ENCODE measurements around the gene BRSK1. TPM values are rescaled to one million over a fixed set of nuclear protein-coding genes. Genes with fewer than 3 reads are reported as not detected.

The BRSK1 gene
- polyA plus RNA-seq, 4 donors, result 0.22 to 3.5 (median 2.7) TPM

DNA sequence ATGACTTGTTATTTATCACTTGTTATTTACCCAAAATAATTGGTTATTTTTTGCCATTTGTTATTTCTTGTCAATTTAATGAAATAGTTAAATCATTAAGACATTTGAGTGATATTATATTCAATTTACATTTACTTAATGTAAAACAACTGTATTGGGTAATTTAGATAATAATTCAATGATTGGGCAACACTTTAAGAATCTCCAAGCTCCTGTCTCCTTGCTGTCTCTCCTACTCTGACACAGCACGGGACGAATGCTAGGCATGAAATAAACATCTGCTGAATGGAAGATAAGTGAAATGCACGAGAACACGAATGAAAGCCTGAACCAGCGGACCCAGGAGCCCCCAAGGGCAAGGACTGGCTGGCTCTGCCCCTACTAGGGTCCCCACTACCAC lies 19.3 kb upstream of the BRSK1 start:
- peaks cover 0 to 5% (median 0%) of the 10 kb centered on the region in 3 donors for H3K4me1 ChIP-seq (ENCODE audit: control insufficient read depth in 3 of 3, insufficient read depth in 2 of 3, low read depth in 1 of 3, low read length in 2 of 3)
- DNase-seq, result no peak
- no peak overlapping the region for H3K4me3 ChIP-seq (ENCODE audit: low read depth in 1 of 3, low read length in 3 of 3)
- WGBS, 3 donors, result 84 to 95% (median 90%) methylated on average over 5 of the region's 5 CpGs
- peaks cover 0 to 3% of the 10 kb centered on the region in 2 donors for H3K9me3 ChIP-seq (ENCODE audit: control insufficient read depth in 2 of 2, insufficient read depth in 1 of 2, low read depth in 1 of 2, low read length in 1 of 2)
- no peak for FAIRE-seq
- peaks cover 0 to 24% (median 0%) of the 10 kb centered on the region in 3 donors for H3K36me3 ChIP-seq (ENCODE audit: control insufficient read depth in 3 of 3, insufficient read depth in 2 of 3, low read depth in 1 of 3, low read length in 3 of 3)
- H3K27ac ChIP-seq (ENCODE audit: low read depth in 1 of 3, low read length in 2 of 3), result no peak overlapping the region
- no peaks in the 10 kb centered on the region for H3K27me3 ChIP-seq (ENCODE audit: control insufficient read depth in 3 of 3, insufficient read depth in 3 of 3, low read length in 3 of 3)

DNA sequence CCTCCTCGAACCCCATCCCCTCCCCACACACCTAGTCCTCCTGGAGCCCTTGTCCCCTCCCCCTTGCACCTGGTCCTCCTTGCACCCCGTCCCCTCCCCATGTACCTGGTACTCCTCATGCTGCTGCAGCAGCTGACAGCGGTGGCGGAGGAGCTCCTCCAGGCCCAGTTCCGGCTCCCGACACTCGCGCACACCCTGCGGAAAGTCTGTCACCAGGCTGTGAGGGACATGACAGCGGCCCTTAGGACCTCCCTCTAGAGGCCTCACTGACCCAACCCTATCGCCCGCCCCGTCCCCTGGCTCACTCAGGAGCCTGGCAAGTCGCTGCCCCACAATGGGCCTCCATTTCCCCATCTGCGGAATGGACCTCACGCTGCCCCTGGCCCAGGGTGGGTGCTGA lies 18.6 kb upstream of the BRSK1 start:
- 91 to 96% (median 93%) methylated on average over 16 of the region's 16 CpGs for WGBS, 3 donors
- Histone ChIP-seq H3K36me3 (ENCODE audit: control insufficient read depth in 3 of 3, insufficient read depth in 2 of 3, low read depth in 1 of 3, low read length in 3 of 3) (peaks cover 0 to 30% (median 0%) of the 10 kb centered on the region in 3 donors), H3K4me1 (ENCODE audit: control insufficient read depth in 3 of 3, insufficient read depth in 2 of 3, low read depth in 1 of 3, low read length in 2 of 3) (no peaks in the 10 kb centered on the region), H3K27me3 (ENCODE audit: control insufficient read depth in 3 of 3, insufficient read depth in 3 of 3, low read length in 3 of 3) (no peaks in the 10 kb centered on the region), H3K4me3 (ENCODE audit: low read depth in 1 of 3, low read length in 3 of 3) (no peak overlapping the region), H3K9me3 (ENCODE audit: control insufficient read depth in 2 of 2, insufficient read depth in 1 of 2, low read depth in 1 of 2, low read length in 1 of 2) (peaks cover 0 to 3% of the 10 kb centered on the region in 2 donors), H3K27ac (ENCODE audit: low read depth in 1 of 3, low read length in 2 of 3) (no peak overlapping the region)
- DNase-seq (no peak), FAIRE-seq (no peak)

DNA sequence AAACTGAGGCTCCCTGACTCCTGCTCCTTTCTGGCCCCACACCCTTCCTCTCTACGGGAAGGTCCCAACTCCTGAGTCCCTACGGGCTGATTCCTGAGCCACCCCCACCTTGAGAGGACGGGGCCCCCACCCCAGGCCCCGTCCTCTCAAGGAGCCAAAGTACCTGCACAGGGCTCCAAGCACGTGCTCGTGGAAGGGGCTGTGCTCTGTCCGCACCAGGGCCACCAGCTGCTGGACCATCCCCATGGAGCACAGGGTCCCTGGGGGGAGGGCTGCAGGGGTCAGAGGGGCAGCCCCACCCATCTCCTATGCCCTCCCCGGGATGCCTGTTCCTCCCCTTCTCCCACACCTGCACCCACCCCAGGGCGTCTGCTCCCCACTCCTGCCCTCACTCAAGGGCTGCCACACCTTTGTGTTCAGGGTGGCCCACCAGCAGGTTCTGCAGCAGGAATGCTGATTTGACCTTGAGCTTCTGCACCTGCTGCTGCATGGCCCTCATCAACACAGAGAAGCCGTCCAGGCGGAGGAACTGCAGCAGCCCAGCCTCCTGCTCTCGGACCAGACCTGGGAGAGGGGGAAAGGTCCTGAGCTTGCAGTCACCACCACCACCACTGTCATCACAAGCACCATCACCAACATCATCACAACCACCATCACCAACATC lies 17.9 kb upstream of the BRSK1 start:
- Histone ChIP-seq H3K9me3 (ENCODE audit: control insufficient read depth in 2 of 2, insufficient read depth in 1 of 2, low read depth in 1 of 2, low read length in 1 of 2) (peaks cover 0 to 3% of the 10 kb centered on the region in 2 donors), H3K27me3 (ENCODE audit: control insufficient read depth in 3 of 3, insufficient read depth in 3 of 3, low read length in 3 of 3) (no peaks in the 10 kb centered on the region), H3K4me3 (ENCODE audit: low read depth in 1 of 3, low read length in 3 of 3) (no peak overlapping the region), H3K4me1 (ENCODE audit: control insufficient read depth in 3 of 3, insufficient read depth in 2 of 3, low read depth in 1 of 3, low read length in 2 of 3) (peaks cover 0 to 4% (median 0%) of the 10 kb centered on the region in 3 donors), H3K27ac (ENCODE audit: low read depth in 1 of 3, low read length in 2 of 3) (no peak overlapping the region), H3K36me3 (ENCODE audit: control insufficient read depth in 3 of 3, insufficient read depth in 2 of 3, low read depth in 1 of 3, low read length in 3 of 3) (peaks cover 0 to 34% (median 0%) of the 10 kb centered on the region in 3 donors)
- DNase-seq (no peak), FAIRE-seq (no peak)
- 88 to 96% (median 93%) methylated on average over 10 to 12 of the region's 12 CpGs for WGBS, 3 donors

DNA sequence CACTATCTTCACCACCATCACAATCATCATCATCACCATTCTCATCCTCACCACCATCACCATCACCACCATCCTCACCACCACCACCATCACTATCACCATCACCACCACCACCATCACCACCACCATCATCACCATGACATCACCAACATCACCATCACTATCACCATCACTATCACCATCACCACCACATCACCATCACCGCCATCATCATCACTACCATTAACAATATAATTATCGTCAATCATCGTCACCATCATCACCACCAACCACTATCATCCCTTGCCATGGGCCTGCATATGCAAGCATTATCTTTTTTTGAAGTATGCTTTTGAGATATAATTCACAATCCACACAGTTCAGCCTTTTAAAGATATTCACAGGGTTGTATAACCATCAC lies 17.4 kb upstream of the BRSK1 start:
- Histone ChIP-seq H3K27ac (ENCODE audit: low read depth in 1 of 3, low read length in 2 of 3) (no peak overlapping the region), H3K27me3 (ENCODE audit: control insufficient read depth in 3 of 3, insufficient read depth in 3 of 3, low read length in 3 of 3) (no peaks in the 10 kb centered on the region), H3K4me3 (ENCODE audit: low read depth in 1 of 3, low read length in 3 of 3) (no peak overlapping the region), H3K9me3 (ENCODE audit: control insufficient read depth in 2 of 2, insufficient read depth in 1 of 2, low read depth in 1 of 2, low read length in 1 of 2) (peaks cover 0 to 3% of the 10 kb centered on the region in 2 donors), H3K36me3 (ENCODE audit: control insufficient read depth in 3 of 3, insufficient read depth in 2 of 3, low read depth in 1 of 3, low read length in 3 of 3) (peaks cover 0 to 39% (median 0%) of the 10 kb centered on the region in 3 donors), H3K4me1 (ENCODE audit: control insufficient read depth in 3 of 3, insufficient read depth in 2 of 3, low read depth in 1 of 3, low read length in 2 of 3) (peaks cover 0 to 4% (median 0%) of the 10 kb centered on the region in 3 donors)
- FAIRE-seq (no peak), DNase-seq (no peak)
- 93 to 97% (median 97%) methylated on average over 3 of the region's 3 CpGs for WGBS, 3 donors

DNA sequence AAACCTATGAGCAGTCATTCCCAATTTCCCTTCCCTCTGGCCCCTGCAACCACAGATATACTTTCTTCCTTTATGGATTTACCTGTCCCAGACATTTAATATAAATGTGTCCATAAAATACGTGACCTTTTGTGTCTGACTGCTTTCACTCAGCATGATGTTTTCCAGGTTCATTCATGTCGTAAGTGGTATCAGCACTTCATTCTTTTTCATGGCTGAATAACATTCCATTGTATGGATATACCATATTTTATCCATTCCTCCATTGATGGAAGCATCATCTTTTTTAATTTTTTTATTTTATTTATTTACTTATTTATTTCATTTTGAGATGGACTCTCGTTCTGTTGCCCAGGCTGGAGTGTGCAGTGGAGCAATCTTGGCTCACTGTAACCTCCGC lies 17.0 kb upstream of the BRSK1 start:
- H3K4me1 ChIP-seq (ENCODE audit: control insufficient read depth in 3 of 3, insufficient read depth in 2 of 3, low read depth in 1 of 3, low read length in 2 of 3), result peaks cover 0 to 4% (median 0%) of the 10 kb centered on the region in 3 donors
- WGBS, 3 donors, result 97 to 99% (median 98%) methylated on average over 4 of the region's 4 CpGs
- no peaks in the 10 kb centered on the region for H3K27me3 ChIP-seq (ENCODE audit: control insufficient read depth in 3 of 3, insufficient read depth in 3 of 3, low read length in 3 of 3)
- peaks cover 0 to 43% (median 0%) of the 10 kb centered on the region in 3 donors for H3K36me3 ChIP-seq (ENCODE audit: control insufficient read depth in 3 of 3, insufficient read depth in 2 of 3, low read depth in 1 of 3, low read length in 3 of 3)
- no peak for DNase-seq
- peaks cover 0 to 3% of the 10 kb centered on the region in 2 donors for H3K9me3 ChIP-seq (ENCODE audit: control insufficient read depth in 2 of 2, insufficient read depth in 1 of 2, low read depth in 1 of 2, low read length in 1 of 2)
- H3K27ac ChIP-seq (ENCODE audit: low read depth in 1 of 3, low read length in 2 of 3), result no peak overlapping the region
- no peak overlapping the region for H3K4me3 ChIP-seq (ENCODE audit: low read depth in 1 of 3, low read length in 3 of 3)
- FAIRE-seq, result no peak

- Histone ChIP-seq H3K4me1 (ENCODE audit: control insufficient read depth in 3 of 3, insufficient read depth in 2 of 3, low read depth in 1 of 3, low read length in 2 of 3) (peaks cover 0 to 4% (median 0%) of the 10 kb centered on the region in 3 donors), H3K27ac (ENCODE audit: low read depth in 1 of 3, low read length in 2 of 3) (no peak overlapping the region), H3K9me3 (ENCODE audit: control insufficient read depth in 2 of 2, insufficient read depth in 1 of 2, low read depth in 1 of 2, low read length in 1 of 2) (peaks cover 0 to 3% of the 10 kb centered on the region in 2 donors), H3K36me3 (ENCODE audit: control insufficient read depth in 3 of 3, insufficient read depth in 2 of 3, low read depth in 1 of 3, low read length in 3 of 3) (peaks cover 3 to 56% (median 4%) of the 10 kb centered on the region in 3 donors), H3K4me3 (ENCODE audit: low read depth in 1 of 3, low read length in 3 of 3) (no peak overlapping the region), H3K27me3 (ENCODE audit: control insufficient read depth in 3 of 3, insufficient read depth in 3 of 3, low read length in 3 of 3) (no peaks in the 10 kb centered on the region)
- DNase-seq (no peak), FAIRE-seq (no peak)
- 93 to 97% (median 95%) methylated on average over 8 of the region's 8 CpGs for WGBS, 3 donors
Measured at GRCh38 chr19:55269299-55269698, 14.5 kb upstream of the BRSK1 start.

DNA sequence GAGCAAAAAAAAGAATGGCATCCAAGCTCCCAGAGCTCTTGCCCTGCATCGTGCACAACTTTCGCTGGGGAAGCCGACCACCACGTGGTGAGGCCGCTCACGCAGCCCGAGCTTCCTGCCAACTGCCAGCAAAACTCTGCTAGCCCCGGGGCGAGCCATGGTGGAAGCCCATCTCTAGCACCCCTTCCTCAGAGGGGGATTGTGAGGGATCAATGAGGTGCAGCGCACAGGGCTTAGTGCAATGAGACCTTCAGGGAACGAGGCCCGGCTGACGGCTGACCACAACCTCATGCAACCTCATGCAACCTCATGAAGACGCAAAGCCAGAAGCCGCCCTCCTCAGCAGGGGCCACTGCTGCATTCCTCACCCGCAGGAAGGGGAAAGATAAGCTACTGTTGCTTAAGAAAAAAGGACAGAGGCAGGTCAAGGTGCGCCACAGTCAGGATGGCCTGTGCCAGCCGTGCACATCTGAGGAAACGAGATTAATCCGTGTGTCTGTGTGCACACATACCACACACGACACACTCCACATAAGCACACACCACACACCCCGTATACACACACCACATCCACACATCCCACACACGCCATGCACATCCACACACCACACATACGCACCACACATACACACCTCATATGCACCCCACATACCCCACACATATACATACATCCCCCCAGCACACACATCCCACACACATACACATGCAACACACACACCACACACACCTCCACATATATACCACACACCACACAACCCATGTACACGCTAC lies 13.4 kb upstream of the BRSK1 start:
- 84 to 94% (median 91%) methylated on average over 25 of the region's 25 CpGs for WGBS, 3 donors
- H3K27ac ChIP-seq (ENCODE audit: low read depth in 1 of 3, low read length in 2 of 3), result no peak overlapping the region
- no peak overlapping the region for H3K4me3 ChIP-seq (ENCODE audit: low read depth in 1 of 3, low read length in 3 of 3)
- FAIRE-seq, result no peak
- H3K27me3 ChIP-seq (ENCODE audit: control insufficient read depth in 3 of 3, insufficient read depth in 3 of 3, low read length in 3 of 3), result no peaks in the 10 kb centered on the region
- peaks cover 0 to 4% (median 0%) of the 10 kb centered on the region in 3 donors for H3K4me1 ChIP-seq (ENCODE audit: control insufficient read depth in 3 of 3, insufficient read depth in 2 of 3, low read depth in 1 of 3, low read length in 2 of 3)
- DNase-seq, result peak in 1 of 2 donors; percentile 18
- H3K36me3 ChIP-seq (ENCODE audit: control insufficient read depth in 3 of 3, insufficient read depth in 2 of 3, low read depth in 1 of 3, low read length in 3 of 3), result peaks cover 3 to 60% (median 4%) of the 10 kb centered on the region in 3 donors
- peaks cover 0 to 3% of the 10 kb centered on the region in 2 donors for H3K9me3 ChIP-seq (ENCODE audit: control insufficient read depth in 2 of 2, insufficient read depth in 1 of 2, low read depth in 1 of 2, low read length in 1 of 2)

- peaks cover 0 to 4% (median 3%) of the 10 kb centered on the region in 3 donors for H3K4me1 ChIP-seq (ENCODE audit: control insufficient read depth in 3 of 3, insufficient read depth in 2 of 3, low read depth in 1 of 3, low read length in 2 of 3)
- H3K9me3 ChIP-seq (ENCODE audit: control insufficient read depth in 2 of 2, insufficient read depth in 1 of 2, low read depth in 1 of 2, low read length in 1 of 2), result peaks cover 0 to under 1% of the 10 kb centered on the region in 2 donors
- H3K27me3 ChIP-seq (ENCODE audit: control insufficient read depth in 3 of 3, insufficient read depth in 3 of 3, low read length in 3 of 3), result no peaks in the 10 kb centered on the region
- 95 to 97% (median 96%) methylated on average over 18 of the region's 18 CpGs for WGBS, 3 donors
- FAIRE-seq (no peak), DNase-seq (no peak)
- H3K4me3 ChIP-seq (ENCODE audit: low read depth in 1 of 3, low read length in 3 of 3), result no peak overlapping the region
- H3K27ac ChIP-seq (ENCODE audit: low read depth in 1 of 3, low read length in 2 of 3), result no peak overlapping the region
- H3K36me3 ChIP-seq (ENCODE audit: control insufficient read depth in 3 of 3, insufficient read depth in 2 of 3, low read depth in 1 of 3, low read length in 3 of 3), result peaks cover 4 to 65% (median 5%) of the 10 kb centered on the region in 3 donors
Measured at GRCh38 chr19:55272142-55272541, 11.7 kb upstream of the BRSK1 start.
